Measurements from ENCODE around the gene TBCD. TPM values are rescaled to one million over a fixed set of nuclear protein-coding genes. Genes with fewer than 3 reads are reported as not detected.
A peak's percentile ranks its signal among the peaks of the same experiment; 100 is the strongest.

Gene TBCD
- total and polyA plus RNA-seq, 2 donors (not counting 1 experiment from before 2014, with no cell fraction given) = 22.1 to 36.7 TPM

DNA sequence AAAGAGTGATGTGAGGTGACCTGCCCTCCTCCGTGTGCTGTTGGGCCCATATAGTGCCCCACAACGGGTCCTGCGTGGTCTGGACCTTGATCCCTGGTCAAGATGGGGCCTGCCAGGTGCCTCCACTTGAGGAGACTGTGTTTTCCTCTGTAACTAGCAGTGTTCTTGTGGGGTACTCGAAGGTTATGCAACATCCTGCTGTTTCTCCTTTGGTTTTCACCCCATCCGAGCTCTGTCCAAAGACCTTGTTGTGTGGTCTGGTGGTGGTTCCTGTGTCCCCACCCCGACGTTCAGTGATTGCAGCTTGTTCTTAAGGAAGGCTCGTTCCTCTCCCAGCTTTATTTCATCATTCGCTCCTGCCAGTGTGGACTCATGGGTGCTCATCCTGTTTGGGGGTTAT is 126.7 kb downstream of the TBCD start:
- Histone ChIP-seq H3K27ac (ENCODE audit: insufficient read depth, low read length) (no peak overlapping the region), H3K27me3 (ENCODE audit: control insufficient read depth, insufficient read depth, low read length) (no peaks in the 10 kb centered on the region), H3K9ac (ENCODE audit: insufficient read depth, low read length) (no peak overlapping the region), H4K20me1 (ENCODE audit: control insufficient read depth, extremely low read depth, insufficient read depth, low read length) (no peaks in the 10 kb centered on the region), H2AFZ (ENCODE audit: low read length) (no peak overlapping the region), H3K79me2 (ENCODE audit: control insufficient read depth, insufficient read depth, low read length) (no peaks in the 10 kb centered on the region), H3K9me3 (ENCODE audit: control insufficient read depth, insufficient read depth, low read depth, low read length) (no peaks in the 10 kb centered on the region), H3K4me2 (ENCODE audit: extremely low read depth, insufficient read depth, low read length) (no peak overlapping the region), H3K36me3 (ENCODE audit: control insufficient read depth, insufficient read depth, low read length) (no peaks in the 10 kb centered on the region), H3K4me3 (replicated peaks in 1 of 4; ENCODE audit: control extremely low read depth in 1 of 4, insufficient read depth in 1 of 4, low read depth in 3 of 4, low read length in 4 of 4) (no peak overlapping the region), H3K4me1 (ENCODE audit: control insufficient read depth, extremely low read depth, insufficient read depth, low read length) (peaks cover 3% of the 10 kb centered on the region)
- DNase-seq (ENCODE audit: low read depth in 2 of 2) = no peak
- TF ChIP-seq EZH2 (IDR thresholded peaks at IDR 0.05; ENCODE audit: low read length, missing control alignments) = no peak
- TF ChIP-seq, protein P1, sequence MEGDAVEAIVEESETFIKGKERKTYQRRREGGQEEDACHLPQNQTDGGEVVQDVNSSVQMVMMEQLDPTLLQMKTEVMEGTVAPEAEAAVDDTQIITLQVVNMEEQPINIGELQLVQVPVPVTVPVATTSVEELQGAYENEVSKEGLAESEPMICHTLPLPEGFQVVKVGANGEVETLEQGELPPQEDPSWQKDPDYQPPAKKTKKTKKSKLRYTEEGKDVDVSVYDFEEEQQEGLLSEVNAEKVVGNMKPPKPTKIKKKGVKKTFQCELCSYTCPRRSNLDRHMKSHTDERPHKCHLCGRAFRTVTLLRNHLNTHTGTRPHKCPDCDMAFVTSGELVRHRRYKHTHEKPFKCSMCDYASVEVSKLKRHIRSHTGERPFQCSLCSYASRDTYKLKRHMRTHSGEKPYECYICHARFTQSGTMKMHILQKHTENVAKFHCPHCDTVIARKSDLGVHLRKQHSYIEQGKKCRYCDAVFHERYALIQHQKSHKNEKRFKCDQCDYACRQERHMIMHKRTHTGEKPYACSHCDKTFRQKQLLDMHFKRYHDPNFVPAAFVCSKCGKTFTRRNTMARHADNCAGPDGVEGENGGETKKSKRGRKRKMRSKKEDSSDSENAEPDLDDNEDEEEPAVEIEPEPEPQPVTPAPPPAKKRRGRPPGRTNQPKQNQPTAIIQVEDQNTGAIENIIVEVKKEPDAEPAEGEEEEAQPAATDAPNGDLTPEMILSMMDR (conservative IDR thresholded peaks at IDR 0.05 in 1 of 2, IDR thresholded peaks at IDR 0.05 in 1 of 2; ENCODE audit: low read depth in 1 of 2, low read length in 2 of 2) = no peak

DNA sequence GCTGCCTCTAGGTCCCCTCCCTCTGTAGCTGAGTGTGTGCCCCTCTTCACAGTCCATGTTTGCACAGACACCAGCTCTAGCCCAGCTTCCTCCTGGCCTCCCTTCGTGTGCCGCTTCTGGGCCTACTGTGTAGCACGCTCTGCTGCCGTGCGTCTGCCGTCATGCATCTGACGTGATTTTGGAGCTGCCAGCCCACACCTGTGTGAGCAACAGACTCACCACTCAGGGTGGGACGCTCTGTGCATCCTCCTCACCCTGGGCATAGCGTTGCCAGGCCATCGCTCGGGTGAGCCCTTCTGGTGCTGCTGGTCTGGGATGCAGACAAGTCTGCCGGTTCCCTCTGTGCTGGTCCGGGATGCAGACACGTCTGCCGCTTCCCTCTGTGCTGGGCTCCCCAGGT is 127.4 kb downstream of the TBCD start:
- Histone ChIP-seq H3K4me3 (replicated peaks in 1 of 4; ENCODE audit: control extremely low read depth in 1 of 4, insufficient read depth in 1 of 4, low read depth in 3 of 4, low read length in 4 of 4) (no peak overlapping the region), H3K4me2 (ENCODE audit: extremely low read depth, insufficient read depth, low read length) (no peak overlapping the region), H4K20me1 (ENCODE audit: control insufficient read depth, extremely low read depth, insufficient read depth, low read length) (no peaks in the 10 kb centered on the region), H3K36me3 (ENCODE audit: control insufficient read depth, insufficient read depth, low read length) (no peaks in the 10 kb centered on the region), H2AFZ (ENCODE audit: low read length) (no peak overlapping the region), H3K9me3 (ENCODE audit: control insufficient read depth, insufficient read depth, low read depth, low read length) (no peaks in the 10 kb centered on the region), H3K79me2 (ENCODE audit: control insufficient read depth, insufficient read depth, low read length) (no peaks in the 10 kb centered on the region), H3K9ac (ENCODE audit: insufficient read depth, low read length) (no peak overlapping the region), H3K27ac (ENCODE audit: insufficient read depth, low read length) (no peak overlapping the region), H3K27me3 (ENCODE audit: control insufficient read depth, insufficient read depth, low read length) (no peaks in the 10 kb centered on the region), H3K4me1 (ENCODE audit: control insufficient read depth, extremely low read depth, insufficient read depth, low read length) (peaks cover 3% of the 10 kb centered on the region)
- TF ChIP-seq, protein P1 (conservative IDR thresholded peaks at IDR 0.05 in 1 of 2, IDR thresholded peaks at IDR 0.05 in 1 of 2; ENCODE audit: low read depth in 1 of 2, low read length in 2 of 2) = no peak
- no peak for TF ChIP-seq EZH2 (IDR thresholded peaks at IDR 0.05; ENCODE audit: low read length, missing control alignments)
- DNase-seq (ENCODE audit: low read depth in 2 of 2) = no peak

DNA sequence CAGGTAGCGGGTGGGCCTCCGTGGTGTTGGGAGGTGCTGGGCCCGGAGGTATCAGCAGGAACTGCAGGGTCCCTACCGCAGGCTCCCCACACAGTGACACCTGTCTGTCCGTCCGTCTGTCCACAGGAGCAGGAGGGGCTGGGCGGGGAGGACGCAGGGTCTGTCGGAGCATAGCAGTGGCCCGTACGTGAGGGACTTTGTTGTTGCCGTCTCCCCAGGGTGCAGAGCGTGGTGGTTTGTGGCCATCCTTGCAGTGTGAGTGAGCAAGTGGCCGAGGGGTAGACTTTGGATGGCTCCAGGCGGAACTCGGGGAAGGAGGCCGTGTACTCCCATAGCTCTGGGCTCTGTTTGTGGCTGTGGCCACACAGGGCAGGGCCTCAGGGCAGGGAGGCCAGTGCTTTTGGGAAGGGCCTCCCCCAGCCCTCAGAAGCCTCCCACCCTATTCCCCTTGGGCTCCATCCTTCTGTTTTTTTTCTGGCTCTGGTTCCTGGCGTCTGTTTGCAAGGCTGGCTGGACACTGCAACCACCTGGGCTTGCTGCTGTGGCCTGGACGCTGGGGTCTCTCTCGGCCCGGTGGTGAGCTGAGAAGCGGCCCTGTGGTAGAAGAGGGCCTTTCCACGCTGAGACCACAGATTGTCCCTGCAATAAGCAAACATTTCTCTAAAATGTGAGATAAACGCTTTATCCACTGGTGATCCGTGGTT is 128.9 kb downstream of the TBCD start:
- no peaks in the 10 kb centered on the region for H3K79me2 ChIP-seq (ENCODE audit: control insufficient read depth, insufficient read depth, low read length)

More for the DNA sequence above, 128.9 kb downstream of the TBCD start:
- DNase-seq (ENCODE audit: low read depth in 2 of 2) = no peak
- TF ChIP-seq, protein P1 (conservative IDR thresholded peaks at IDR 0.05 in 1 of 2, IDR thresholded peaks at IDR 0.05 in 1 of 2; ENCODE audit: low read depth in 1 of 2, low read length in 2 of 2) = no peak
- no peak for TF ChIP-seq EZH2 (IDR thresholded peaks at IDR 0.05; ENCODE audit: low read length, missing control alignments)
- H3K9ac ChIP-seq (ENCODE audit: insufficient read depth, low read length) = no peak overlapping the region
- H3K36me3 ChIP-seq (ENCODE audit: control insufficient read depth, insufficient read depth, low read length) = no peaks in the 10 kb centered on the region
- no peaks in the 10 kb centered on the region for H4K20me1 ChIP-seq (ENCODE audit: control insufficient read depth, extremely low read depth, insufficient read depth, low read length)
- H3K4me1 ChIP-seq (ENCODE audit: control insufficient read depth, extremely low read depth, insufficient read depth, low read length) = peaks cover 3% of the 10 kb centered on the region
- H3K27me3 ChIP-seq (ENCODE audit: control insufficient read depth, insufficient read depth, low read length) = no peaks in the 10 kb centered on the region
- H3K4me2 ChIP-seq (ENCODE audit: extremely low read depth, insufficient read depth, low read length) = peak overlapping the region; percentile 7
- no peak overlapping the region for H2AFZ ChIP-seq (ENCODE audit: low read length)
- no peaks in the 10 kb centered on the region for H3K9me3 ChIP-seq (ENCODE audit: control insufficient read depth, insufficient read depth, low read depth, low read length)
- no peak overlapping the region for H3K27ac ChIP-seq (ENCODE audit: insufficient read depth, low read length)
- H3K4me3 ChIP-seq (replicated peaks in 1 of 4; ENCODE audit: control extremely low read depth in 1 of 4, insufficient read depth in 1 of 4, low read depth in 3 of 4, low read length in 4 of 4) = no peak overlapping the region

Data from fibroblast of lung (primary cell).